Fibroblast of skin of left quadriceps (primary cell): Measurements from ENCODE around the gene R3HCC1L.

Source experiments
- DNase-seq, 2 experiments: peaks; one replicate each; pipeline ENCODE4 v3.0.0-alpha.2; 2013; ENCODE audit warnings: low read depth in 2 of 2

Gene R3HCC1L

GRCh38 chr10:98231417-98231816 is 97.0 kb downstream of the R3HCC1L start:
- no peak for DNase-seq

- no peak for DNase-seq
Measured at GRCh38 chr10:98235846-98236245, 101.4 kb downstream of the R3HCC1L start.

GRCh38 chr10:98236862-98237261 is 102.4 kb downstream of the R3HCC1L start:
- no peak for DNase-seq

- DNase-seq = no peak
Measured at GRCh38 chr10:98238391-98238790, 103.9 kb downstream of the R3HCC1L start.

GRCh38 chr10:98240524-98240923 is 106.1 kb downstream of the R3HCC1L start:
- DNase-seq = no peak

- peak; percentile 21 to 36 for DNase-seq
Measured at GRCh38 chr10:98242823-98243222, 108.4 kb downstream of the R3HCC1L start.

GRCh38 chr10:98244141-98244540 is 109.7 kb downstream of the R3HCC1L start:
- no peak for DNase-seq

GRCh38 chr10:98244586-98244985 is 110.1 kb downstream of the R3HCC1L start:
- DNase-seq = no peak

- DNase-seq = peak; percentile 59 to 64
Measured at GRCh38 chr10:98246911-98247805, 112.7 kb downstream of the R3HCC1L start.

- no peak for DNase-seq
Measured at GRCh38 chr10:98248018-98248417, 113.6 kb downstream of the R3HCC1L start.

- no peak for DNase-seq
Measured at GRCh38 chr10:98249134-98249533, 114.7 kb downstream of the R3HCC1L start.

- no peak for DNase-seq
Measured at GRCh38 chr10:98251399-98251798, 116.9 kb downstream of the R3HCC1L start.

GRCh38 chr10:98252464-98252863 is 118.0 kb downstream of the R3HCC1L start:
- DNase-seq = no peak

- DNase-seq = no peak
Measured at GRCh38 chr10:98253499-98253898, 119.0 kb downstream of the R3HCC1L start.

- no peak for DNase-seq
Measured at GRCh38 chr10:98254234-98254974, 119.9 kb downstream of the R3HCC1L start.

GRCh38 chr10:98255146-98255877 is 120.9 kb downstream of the R3HCC1L start:
- DNase-seq = no peak

GRCh38 chr10:98256692-98257091 is 122.2 kb downstream of the R3HCC1L start:
- DNase-seq = no peak

- no peak for DNase-seq
Measured at GRCh38 chr10:98257198-98257597, 122.7 kb downstream of the R3HCC1L start.

GRCh38 chr10:98257961-98258360 is 123.5 kb downstream of the R3HCC1L start:
- no peak for DNase-seq

GRCh38 chr10:98258683-98259454 is 124.4 kb downstream of the R3HCC1L start:
- DNase-seq = no peak

GRCh38 chr10:98259606-98260315 is 125.3 kb downstream of the R3HCC1L start:
- DNase-seq = no peak
